ENCODE measurements around the gene HYPK. TPM values are rescaled to one million over a fixed set of nuclear protein-coding genes. Genes with fewer than 3 reads are reported as not detected.

HYPK gene
- total and polyA plus RNA-seq, 10 donors = 2.4 to 35.8 (median 9.4) TPM

GRCh38 chr15:43763819-43764446 is 36.5 kb upstream of the HYPK start:
- intact Hi-C loops (cut with DNase I; ENCODE audit: low total_unique reads) = no loop called here
- H3K4me1 ChIP-seq = peaks cover 0 to 15% (median 1%) of the 10 kb centered on the region in 6 donors
- no peak for TF ChIP-seq CTCF (IDR thresholded peaks at IDR 0.05 in 8 of 11, conservative IDR thresholded peaks at IDR 0.05 in 3 of 11)
- H3K9me3 ChIP-seq = no peaks in the 10 kb centered on the region
- peak overlapping the region in 5 of 8 donors; percentile 19 to 47 (median 43) for H3K27ac ChIP-seq
- DNase-seq = no peak
- H3K36me3 ChIP-seq = peaks cover 4 to 100% (median 96%) of the 10 kb centered on the region in 6 donors
- H3K4me3 ChIP-seq = no peak overlapping the region
- no peaks in the 10 kb centered on the region for H3K27me3 ChIP-seq (replicated peaks in 1 of 7)
- WGBS, 5 donors = 53 to 73% (median 65%) methylated on average over 2 of the region's 2 CpGs

- Histone ChIP-seq H3K4me3 (no peak overlapping the region), H3K27me3 (replicated peaks in 1 of 7) (no peaks in the 10 kb centered on the region), H3K4me1 (peaks cover 0 to 18% (median 10%) of the 10 kb centered on the region in 6 donors), H3K27ac (peak overlapping the region in 1 of 8 donors; percentile 56), H3K9me3 (no peaks in the 10 kb centered on the region), H3K36me3 (peaks cover 4 to 97% (median 89%) of the 10 kb centered on the region in 6 donors)
- intact Hi-C loops (cut with DNase I; ENCODE audit: low total_unique reads) = no loop called here
- DNase-seq = no peak
- TF ChIP-seq CTCF (IDR thresholded peaks at IDR 0.05 in 8 of 11, conservative IDR thresholded peaks at IDR 0.05 in 3 of 11) = peak; percentile 51 to 88 (median 77)
- no peak for TF ChIP-seq POLR2AphosphoS5 (IDR thresholded peaks at IDR 0.05)
- TF ChIP-seq POLR2A (IDR thresholded peaks at IDR 0.05) = no peak
- WGBS, 5 donors = 59 to 65% (median 62%) methylated on average over 5 of the region's 5 CpGs
Observed at GRCh38 chr15:43769584-43770228, 30.7 kb upstream of the HYPK start.

- no peaks in the 10 kb centered on the region for H3K27me3 ChIP-seq (replicated peaks in 1 of 7)
- WGBS, 5 donors = 63 to 75% (median 69%) methylated on average over 2 of the region's 2 CpGs
- H3K4me3 ChIP-seq = no peak overlapping the region
- no peaks in the 10 kb centered on the region for H3K9me3 ChIP-seq
- H3K36me3 ChIP-seq = peaks cover 0 to 76% (median 68%) of the 10 kb centered on the region in 6 donors
- intact Hi-C loops (cut with DNase I; ENCODE audit: low total_unique reads) = no loop called here
- H3K4me1 ChIP-seq = peaks cover 0 to 36% (median 19%) of the 10 kb centered on the region in 6 donors
- H3K27ac ChIP-seq = peak overlapping the region in 5 of 8 donors; percentile 10 to 56 (median 33)
- DNase-seq = no peak
- TF ChIP-seq POLR2A (IDR thresholded peaks at IDR 0.05) = no peak
- no peak for TF ChIP-seq CTCF (IDR thresholded peaks at IDR 0.05 in 8 of 11, conservative IDR thresholded peaks at IDR 0.05 in 3 of 11)
- peak in 1 of 3 donors; percentile 62 for TF ChIP-seq POLR2AphosphoS5 (IDR thresholded peaks at IDR 0.05)
Observed at GRCh38 chr15:43771816-43772215, 28.6 kb upstream of the HYPK start.

GRCh38 chr15:43772624-43773023 is 27.8 kb upstream of the HYPK start:
- H3K4me3 ChIP-seq = no peak overlapping the region
- DNase-seq = no peak
- intact Hi-C loops (cut with DNase I; ENCODE audit: low total_unique reads) = no loop called here
- H3K36me3 ChIP-seq = peaks cover 0 to 68% (median 60%) of the 10 kb centered on the region in 6 donors
- peak overlapping the region in 2 of 8 donors; percentile 15 to 56 for H3K27ac ChIP-seq
- no peak for TF ChIP-seq CTCF (IDR thresholded peaks at IDR 0.05 in 8 of 11, conservative IDR thresholded peaks at IDR 0.05 in 3 of 11)
- no peak for TF ChIP-seq POLR2AphosphoS5 (IDR thresholded peaks at IDR 0.05)
- TF ChIP-seq POLR2A (IDR thresholded peaks at IDR 0.05) = no peak
- peaks cover 2 to 43% (median 24%) of the 10 kb centered on the region in 6 donors for H3K4me1 ChIP-seq
- H3K9me3 ChIP-seq = no peaks in the 10 kb centered on the region
- H3K27me3 ChIP-seq (replicated peaks in 1 of 7) = no peaks in the 10 kb centered on the region

Data from spleen (tissue), 11 donors.